PC-3 (cell line): ENCODE results near the gene ELMOD2. TPM values are rescaled to one million over a fixed set of nuclear protein-coding genes. Genes with fewer than 3 reads are reported as not detected.

Source experiments
- ATAC-seq: fragments of 200-7000 bp; cut with Tn5 transposase; 2 replicates; pipeline ENCODE4 v1.9.1; 2020; ENCODE audit warnings: mild to moderate bottlenecking, moderate library complexity
- BruUV-seq: library from RNA; stranded (reverse); fragments of 400-500 nt; replicated peaks from 2 replicates; lab custom pipeline; 2021; lab: Mats Ljungman, UMichigan
- CTCF ChIA-PET: fragments of 300-600 bp; sonication (Branson Sonifier 250); formaldehyde crosslinking; loops from one replicate; lab custom pipeline; 2022; ENCODE audit warnings: antibody characterized with exemption; lab: Charles Lee
- POLR2A ChIA-PET: fragments of 300-600 bp; sonication (Branson Sonifier 250); formaldehyde crosslinking; loops from one replicate; lab custom pipeline; 2022; ENCODE audit warnings: antibody characterized with exemption; ENCODE audit not compliant: unreplicated experiment; lab: Charles Lee
- DNase-seq: peaks from one replicate; pipeline ENCODE4 v3.0.0-alpha.2; 2015
- H2AFZ ChIP-seq: fragments of 300-600 bp; sonication (generic); 2 replicates; pipeline ENCODE4 v1.6.0; 2016; ENCODE audit warnings: antibody characterized with exemption, low read length
- H3F3A ChIP-seq: fragments of 300-600 bp; sonication (generic); one replicate; pipeline ENCODE4 v1.6.0; 2017; ENCODE audit warnings: antibody characterized with exemption, low read length, control low read depth, mild to moderate bottlenecking; ENCODE audit not compliant: unreplicated experiment
- H3K27ac ChIP-seq: fragments of 300-600 bp; sonication (generic); 2 replicates; pipeline ENCODE4 v1.5.1; 2016; ENCODE audit warnings: mild to moderate bottlenecking, low read length
- H3K27me3 ChIP-seq: fragments of 300-600 bp; sonication (generic); 2 replicates; pipeline ENCODE4 v1.6.1; 2016; ENCODE audit warnings: low read length, mixed read lengths
- H3K36me3 ChIP-seq: fragments of 300-600 bp; sonication (generic); 2 replicates; pipeline ENCODE4 v1.6.1; 2016; ENCODE audit warnings: low read depth, mixed run types, low read length, mixed read lengths
- H3K4me1 ChIP-seq: fragments of 300-600 bp; sonication (generic); 2 replicates; pipeline ENCODE4 v1.5.1; 2016; ENCODE audit warnings: low read length; ENCODE audit not compliant: insufficient read depth
- H3K4me2 ChIP-seq: fragments of 300-600 bp; sonication (generic); 2 replicates; pipeline ENCODE4 v1.6.0; 2016; ENCODE audit warnings: low read length
- H3K4me3 ChIP-seq: fragments of 300-600 bp; sonication (generic); 2 replicates; pipeline ENCODE4 v1.5.1; 2016; ENCODE audit warnings: mild to moderate bottlenecking, low read length, mixed read lengths
- H3K79me2 ChIP-seq: fragments of 300-600 bp; sonication (generic); 2 replicates; pipeline ENCODE4 v1.6.1; 2017; ENCODE audit warnings: low read length, mixed read lengths
- H3K9ac ChIP-seq: fragments of 300-600 bp; sonication (generic); 2 replicates; pipeline ENCODE4 v1.6.0; 2016; ENCODE audit warnings: mild to moderate bottlenecking, low read length
- H3K9me2 ChIP-seq: fragments of 300-600 bp; sonication (generic); replicated peaks from 2 replicates; pipeline ENCODE4 v1.6.1; 2016; ENCODE audit warnings: mixed run types, low read length, mixed read lengths
- H3K9me3 ChIP-seq: fragments of 300-600 bp; sonication (generic); 2 replicates; pipeline ENCODE4 v1.6.1; 2016; ENCODE audit warnings: low read length, mixed read lengths
- H4K20me1 ChIP-seq: fragments of 300-600 bp; sonication (generic); 2 replicates; pipeline ENCODE4 v1.6.1; 2016; ENCODE audit warnings: low read length, mixed read lengths
- EZH2 ChIP-seq: fragments of 300-600 bp; sonication (generic); IDR thresholded peaks from one replicate; pipeline ENCODE4 v1.6.1; 2017; ENCODE audit warnings: antibody characterized with exemption, mild to moderate bottlenecking, low read length; ENCODE audit not compliant: unreplicated experiment
- EZH2phosphoT487 ChIP-seq: fragments of 300-600 bp; sonication (generic); IDR thresholded peaks from 2 replicates; pipeline ENCODE4 v1.6.1; 2018; ENCODE audit warnings: mild to moderate bottlenecking, antibody characterized with exemption, low read length, borderline replicate concordance
- intact Hi-C: fragments of 100-400 bp; cut with micrococcal nuclease; formaldehyde crosslinking; loops from 2 replicates; pipeline ENCODE4 v1.9.0; 2023
- total RNA-seq: library from RNA; depleted of rRNA; stranded (reverse); fragments of >200 nt; gene quantifications from 2 replicates; pipeline ENCODE4 v1.2.3, GENCODE V29; 2014
- TF ChIP-seq, protein P1 (sequence below): fragments of 300-600 bp; sonication (generic); conservative IDR thresholded peaks from 2 replicates; pipeline ENCODE4 v1.5.1; 2017; ENCODE audit warnings: antibody characterized with exemption, low read depth, mild to moderate bottlenecking, low read length

ELMOD2 gene
- total RNA-seq, 1 experiment from 2014 or later: 10.1 TPM

DNA sequence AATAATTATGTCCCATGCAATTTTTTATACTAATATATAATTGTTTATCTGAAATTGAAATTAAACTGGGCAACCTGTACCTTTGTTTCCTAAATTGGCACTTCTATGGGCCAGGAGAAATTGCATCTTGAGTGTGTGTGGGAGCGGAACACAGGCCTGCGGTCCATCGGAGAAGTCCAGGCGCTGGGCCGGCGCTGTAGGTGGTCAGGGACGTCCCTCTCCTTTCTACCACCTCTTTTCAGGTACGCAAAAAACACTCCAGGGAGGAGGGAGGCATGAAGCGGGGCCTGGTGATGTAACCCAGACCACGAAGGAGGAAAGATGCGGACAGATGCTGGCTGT is 26.6 kb upstream of the ELMOD2 start:
- Histone ChIP-seq H3K79me2 (no peaks in the 10 kb centered on the region), H3K27me3 (no peaks in the 10 kb centered on the region), H4K20me1 (no peaks in the 10 kb centered on the region), H3K4me2 (no peak overlapping the region), H3K36me3 (no peaks in the 10 kb centered on the region), H3K4me1 (no peaks in the 10 kb centered on the region), H3K27ac (no peak overlapping the region), H3F3A (no peaks in the 10 kb centered on the region), H2AFZ (no peak overlapping the region), H3K9ac (no peak overlapping the region), H3K9me3 (no peaks in the 10 kb centered on the region), H3K4me3 (no peak overlapping the region), H3K9me2 (no peaks in the 10 kb centered on the region)
- intact Hi-C loops: no loop called here
- DNase-seq (no peak), ATAC-seq (no peak)
- ChIA-PET CTCF (no interaction called here), POLR2A (no interaction called here)
- BruUV-seq: no TSS peak
- TF ChIP-seq EZH2 (no peak), EZH2phosphoT487 (no peak)
- TF ChIP-seq, protein P1, sequence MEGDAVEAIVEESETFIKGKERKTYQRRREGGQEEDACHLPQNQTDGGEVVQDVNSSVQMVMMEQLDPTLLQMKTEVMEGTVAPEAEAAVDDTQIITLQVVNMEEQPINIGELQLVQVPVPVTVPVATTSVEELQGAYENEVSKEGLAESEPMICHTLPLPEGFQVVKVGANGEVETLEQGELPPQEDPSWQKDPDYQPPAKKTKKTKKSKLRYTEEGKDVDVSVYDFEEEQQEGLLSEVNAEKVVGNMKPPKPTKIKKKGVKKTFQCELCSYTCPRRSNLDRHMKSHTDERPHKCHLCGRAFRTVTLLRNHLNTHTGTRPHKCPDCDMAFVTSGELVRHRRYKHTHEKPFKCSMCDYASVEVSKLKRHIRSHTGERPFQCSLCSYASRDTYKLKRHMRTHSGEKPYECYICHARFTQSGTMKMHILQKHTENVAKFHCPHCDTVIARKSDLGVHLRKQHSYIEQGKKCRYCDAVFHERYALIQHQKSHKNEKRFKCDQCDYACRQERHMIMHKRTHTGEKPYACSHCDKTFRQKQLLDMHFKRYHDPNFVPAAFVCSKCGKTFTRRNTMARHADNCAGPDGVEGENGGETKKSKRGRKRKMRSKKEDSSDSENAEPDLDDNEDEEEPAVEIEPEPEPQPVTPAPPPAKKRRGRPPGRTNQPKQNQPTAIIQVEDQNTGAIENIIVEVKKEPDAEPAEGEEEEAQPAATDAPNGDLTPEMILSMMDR: no peak

DNA sequence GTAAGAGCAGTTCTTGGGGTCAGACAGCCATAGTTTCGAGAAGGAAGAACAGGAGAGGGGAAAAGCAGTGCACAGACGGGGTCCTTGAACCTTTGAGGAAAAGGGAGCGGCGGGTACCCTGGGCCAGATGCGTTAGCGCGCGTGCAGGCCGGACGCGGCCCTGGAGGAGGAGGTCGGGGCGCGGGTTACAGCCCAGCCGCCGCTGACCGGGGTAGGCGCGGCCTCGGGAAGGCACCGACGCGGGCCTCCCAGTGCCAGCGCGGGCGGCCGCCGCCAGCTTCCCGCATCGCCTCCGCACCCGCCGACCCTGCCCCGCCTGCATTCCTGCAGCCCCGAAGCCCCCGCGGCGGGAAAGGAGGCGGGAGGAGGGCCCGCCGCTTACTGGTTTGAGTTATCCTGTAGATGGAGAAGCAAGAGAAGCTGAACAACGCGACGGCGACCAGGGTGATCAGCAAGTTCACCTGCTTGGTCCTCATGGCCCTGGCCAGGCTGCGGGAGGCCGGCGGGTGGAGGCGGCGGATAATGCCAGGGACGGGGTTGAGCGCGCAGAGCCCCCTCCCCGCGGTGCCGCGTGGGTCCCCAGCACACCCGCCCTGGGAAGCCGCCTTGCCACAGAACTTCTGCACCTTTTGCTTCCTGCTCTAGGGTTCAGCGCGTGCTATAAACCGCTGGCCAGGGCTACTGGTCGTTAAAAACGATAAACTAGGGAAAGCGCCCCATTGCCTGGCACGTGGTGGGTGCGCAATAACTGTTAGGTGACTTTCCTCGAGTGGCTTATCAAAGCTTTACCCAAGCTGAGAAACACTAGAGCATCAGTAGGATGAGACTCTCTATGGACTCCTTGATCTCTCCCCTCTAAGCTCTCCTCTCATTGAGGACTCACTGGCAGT is 26.0 kb upstream of the ELMOD2 start, which contains the start of gene MGAT4D:
MGAT4D (minus strand) TSS at position 547 of the 890 bp plus-strand sequence; CDS start at position 476, 71 bp downstream.
- Histone ChIP-seq H3K27ac (no peak within 1 kb of the TSS), H3K4me1 (no peaks in the 10 kb centered on the region), H3K9ac (no peak within 1 kb of the TSS), H4K20me1 (no peaks in the 10 kb centered on the region), H3K9me2 (no peaks in the 10 kb centered on the region), H3K79me2 (no peaks in the 10 kb centered on the region), H3F3A (no peaks in the 10 kb centered on the region), H3K4me2 (no peak within 1 kb of the TSS), H2AFZ (no peak within 1 kb of the TSS), H3K9me3 (no peaks in the 10 kb centered on the region), H3K36me3 (no peaks in the 10 kb centered on the region), H3K4me3 (no peak within 1 kb of the TSS), H3K27me3 (no peaks in the 10 kb centered on the region)
- POLR2A ChIA-PET: no interaction called here
- TF ChIP-seq EZH2: no peak
- TF ChIP-seq EZH2phosphoT487: no peak
- TF ChIP-seq, protein P1: no peak
- BruUV-seq: no TSS peak
- DNase-seq (no peak), ATAC-seq (no peak)
- CTCF ChIA-PET: no interaction called here
- intact Hi-C loops: no loop called here

DNA sequence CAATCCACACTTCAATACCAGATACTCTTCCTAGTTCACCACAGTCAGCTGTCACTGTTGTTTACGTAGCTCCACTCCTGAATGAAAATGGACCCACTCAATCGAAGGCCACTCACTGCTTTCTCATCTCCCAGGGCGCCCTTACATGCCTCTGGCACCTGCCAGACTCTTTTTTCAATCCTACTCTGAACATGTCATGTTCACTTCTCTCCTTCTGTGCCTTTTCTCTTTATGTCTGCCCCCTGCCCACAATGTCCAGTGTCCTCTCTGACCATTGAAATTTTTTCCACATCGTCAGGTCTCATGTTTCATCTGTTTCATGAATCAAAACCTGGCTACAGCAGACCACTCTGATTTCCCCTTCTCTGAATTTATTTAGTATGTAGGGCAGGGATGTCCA is 24.6 kb upstream of the ELMOD2 start:
- CTCF ChIA-PET: no interaction called here
- no peaks in the 10 kb centered on the region for H3K27me3 ChIP-seq

More for the DNA sequence above, 24.6 kb upstream of the ELMOD2 start:
- no TSS peak for BruUV-seq
- Histone ChIP-seq H3F3A (no peaks in the 10 kb centered on the region), H2AFZ (no peak overlapping the region), H3K9ac (no peak overlapping the region), H3K4me2 (no peak overlapping the region), H3K4me3 (no peak overlapping the region), H4K20me1 (no peaks in the 10 kb centered on the region), H3K4me1 (no peaks in the 10 kb centered on the region), H3K36me3 (no peaks in the 10 kb centered on the region), H3K9me2 (no peaks in the 10 kb centered on the region), H3K27ac (no peak overlapping the region), H3K79me2 (no peaks in the 10 kb centered on the region), H3K9me3 (no peaks in the 10 kb centered on the region)
- ATAC-seq (no peak), DNase-seq (no peak)
- TF ChIP-seq, protein P1: no peak
- TF ChIP-seq EZH2phosphoT487: no peak
- intact Hi-C loops: no loop called here
- POLR2A ChIA-PET: no interaction called here
